NOMO-1 (cell line): ENCODE measurements around the gene LRRC3B.
A peak's percentile ranks its signal among the peaks of the same experiment; 100 is the strongest.

Source experiments
- DNase-seq, 2 experiments: peaks; one replicate each; lab custom pipeline; 2025; ENCODE audit not compliant: unreplicated experiment in 2 of 2; lab: John Stamatoyannopoulos, UW

Gene LRRC3B

GRCh38 chr3:26704736-26705135 lies 82.2 kb downstream of the LRRC3B start:
- DNase-seq: no peak

DNA sequence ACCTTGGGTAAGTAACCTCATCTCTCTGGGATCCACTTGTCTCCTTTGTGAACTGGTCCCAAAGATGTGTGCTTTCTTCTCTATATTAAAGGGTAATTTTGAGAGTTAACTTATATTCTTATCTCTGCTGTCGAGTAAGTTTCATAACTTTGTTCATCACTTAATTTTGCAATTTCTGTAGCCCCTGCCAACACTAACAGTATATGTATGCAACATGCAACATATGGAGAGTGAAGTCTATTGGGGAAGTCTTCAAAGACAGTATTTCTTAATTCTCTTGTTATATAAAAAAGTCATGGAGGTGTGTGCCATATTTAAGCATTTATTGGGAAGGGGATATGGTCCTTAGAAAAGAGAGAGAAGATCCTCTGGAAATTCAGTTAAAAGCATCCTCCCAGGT lies 85.9 kb downstream of the LRRC3B start:
- DNase-seq: no peak

DNA sequence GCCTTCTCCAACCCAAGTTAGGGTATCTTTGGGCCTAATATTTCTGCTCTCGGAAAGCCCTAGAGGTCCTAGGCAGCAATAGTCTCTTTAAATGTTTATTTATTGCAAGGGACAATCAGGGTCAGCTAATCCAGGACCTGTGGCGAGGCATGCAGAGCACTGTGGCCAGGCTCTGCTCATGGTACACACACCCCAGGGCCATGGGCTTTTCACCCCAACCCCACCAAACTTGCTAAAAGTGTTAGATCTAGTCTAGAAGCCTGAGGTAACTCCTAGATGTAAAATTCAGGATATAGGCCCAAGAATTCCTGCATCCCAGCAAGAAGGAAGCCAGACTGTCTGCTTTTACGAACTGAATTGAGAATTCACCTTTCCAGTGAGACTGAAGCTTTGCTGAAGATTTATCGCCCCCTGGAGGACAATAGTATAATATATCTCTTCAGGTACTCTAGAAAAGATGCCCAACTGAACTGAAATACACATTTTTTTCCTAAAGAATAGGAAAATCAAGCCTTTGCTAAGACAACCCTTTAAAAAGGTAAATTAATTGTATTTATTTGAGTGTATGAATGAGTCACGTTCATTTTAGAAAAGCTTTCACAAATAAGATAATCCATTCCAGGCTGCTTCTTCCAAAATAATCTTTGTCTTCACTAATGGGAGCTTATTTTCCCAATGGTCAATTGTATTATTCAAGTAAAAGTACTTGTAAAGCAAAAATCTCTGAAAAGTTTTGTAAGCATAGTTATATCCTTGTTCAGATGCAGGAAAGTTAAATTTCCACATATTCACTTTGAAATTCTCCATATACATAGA lies 89.8 kb downstream of the LRRC3B start:
- peak in 1 of 2 experiments; percentile 38 for DNase-seq

GRCh38 chr3:26713091-26713490 lies 90.5 kb downstream of the LRRC3B start:
- DNase-seq: no peak

- no peak for DNase-seq
These were observed 91.9 kb downstream of the LRRC3B start for GRCh38 chr3:26714485-26714884.

DNA sequence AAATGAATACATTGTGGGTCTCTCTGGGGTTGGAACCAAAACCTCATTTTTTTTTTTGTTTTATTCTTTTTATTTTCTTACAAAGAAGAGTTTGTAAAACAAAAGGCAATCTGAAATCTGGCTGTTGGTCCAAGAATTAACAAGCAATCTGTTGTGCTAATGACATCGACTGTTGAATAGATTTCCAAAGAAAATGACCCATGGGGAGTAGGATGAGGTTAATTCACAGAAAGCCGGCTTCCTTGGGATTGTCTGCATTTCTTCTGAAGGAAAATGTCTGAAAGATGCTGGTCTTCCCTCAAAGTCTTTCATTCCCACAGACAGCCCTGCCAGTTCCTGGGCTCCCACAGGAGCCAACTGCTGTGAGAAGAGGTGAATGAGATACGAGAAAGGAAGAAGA lies 92.9 kb downstream of the LRRC3B start:
- no peak for DNase-seq

GRCh38 chr3:26718315-26718714 lies 95.7 kb downstream of the LRRC3B start:
- DNase-seq: no peak

- DNase-seq: no peak
These were observed 96.6 kb downstream of the LRRC3B start for GRCh38 chr3:26719134-26719533.

- DNase-seq: no peak
These were observed 98.5 kb downstream of the LRRC3B start for GRCh38 chr3:26721047-26721446.

DNA sequence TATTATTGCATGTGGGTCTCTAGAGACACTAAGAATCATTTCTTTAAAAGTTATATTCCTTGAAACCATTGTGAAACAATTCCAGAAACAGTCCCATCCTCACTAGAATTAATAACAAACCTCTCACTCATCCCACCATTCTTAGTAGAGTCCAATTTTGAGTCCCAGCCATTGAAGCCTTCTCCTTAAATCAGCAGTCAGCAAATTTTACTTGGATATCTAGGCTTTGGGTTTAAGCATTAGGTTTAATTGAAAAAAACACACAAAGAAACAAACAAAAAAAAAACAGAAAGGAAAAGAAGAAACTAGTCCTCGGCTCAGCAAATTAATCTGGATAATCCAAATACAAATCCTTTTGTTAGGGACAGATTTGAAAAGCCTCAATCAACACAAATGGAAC lies 109.3 kb downstream of the LRRC3B start:
- DNase-seq: no peak

GRCh38 chr3:26750263-26750662 lies 127.7 kb downstream of the LRRC3B start:
- DNase-seq: no peak

DNA sequence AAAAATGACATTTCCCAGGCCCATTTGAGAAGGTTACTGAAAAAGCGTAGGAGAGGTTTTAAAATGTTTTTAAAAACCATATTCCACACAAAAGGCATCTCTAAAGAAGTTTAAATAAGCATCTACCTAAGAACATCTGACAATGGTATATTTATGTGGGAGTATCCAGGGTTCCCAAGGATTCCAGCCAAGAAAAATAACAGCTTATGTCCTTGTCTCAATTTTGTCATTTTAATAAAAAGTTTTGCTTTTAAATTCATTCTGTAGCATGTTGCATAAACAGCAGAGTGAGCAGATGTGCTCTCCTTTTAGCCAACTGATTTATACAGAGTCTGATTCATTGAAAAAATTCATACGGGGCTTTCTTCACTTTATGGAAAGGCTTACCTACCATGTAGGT lies 129.9 kb downstream of the LRRC3B start:
- DNase-seq: no peak

DNA sequence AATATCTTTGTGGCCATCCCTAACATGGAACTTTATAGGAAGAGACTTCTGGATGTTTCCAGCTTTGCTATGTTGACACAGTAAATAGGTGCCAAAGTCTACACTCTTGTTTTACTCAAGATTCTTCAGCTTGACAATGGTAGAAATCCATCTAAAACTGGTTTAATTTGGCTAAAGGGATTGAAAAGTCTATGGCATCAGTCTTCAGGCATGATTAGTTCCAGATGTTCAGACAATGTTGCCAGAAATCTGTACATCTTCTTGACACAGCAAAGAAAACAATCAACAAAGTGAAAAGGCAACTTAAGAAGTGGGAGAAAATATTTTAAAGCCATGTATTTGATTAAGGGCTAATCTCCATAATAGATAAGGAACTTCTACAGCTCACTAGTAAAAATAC lies 130.5 kb downstream of the LRRC3B start:
- no peak for DNase-seq

DNA sequence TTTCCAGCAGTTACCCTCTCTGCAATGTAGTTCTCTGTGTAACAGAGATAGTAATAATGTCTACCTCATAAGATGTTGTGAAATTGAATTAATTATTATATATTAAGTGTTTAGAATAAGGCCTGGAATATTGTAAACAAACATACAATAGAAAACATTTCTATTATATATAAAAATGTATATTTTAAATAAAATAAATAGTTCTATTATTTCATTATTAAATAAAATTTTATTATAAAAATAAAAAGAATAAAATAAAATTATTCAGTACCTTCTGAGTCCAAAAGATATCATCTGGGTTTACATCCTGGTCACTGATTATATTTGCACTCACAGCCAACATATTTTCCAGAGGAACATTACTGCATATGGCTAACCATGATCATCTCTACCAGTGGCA lies 135.4 kb downstream of the LRRC3B start:
- no peak for DNase-seq
